Measurements from ENCODE around the gene PTPRD. TPM values are rescaled to one million over a fixed set of nuclear protein-coding genes. Genes with fewer than 3 reads are reported as not detected.

The PTPRD gene
- total RNA-seq, 4 donors from 2014 or later, result 0.78 to 11.7 (median 1.6) TPM

GRCh38 chr9:8574846-8575245, 2038.0 kb downstream of the PTPRD start:
- DNase-seq, result no peak
- no peaks in the 10 kb centered on the region for H3K4me1 ChIP-seq
- intact Hi-C loops (cut with DNase I; ENCODE audit: low total_unique reads), result no loop called here

DNA sequence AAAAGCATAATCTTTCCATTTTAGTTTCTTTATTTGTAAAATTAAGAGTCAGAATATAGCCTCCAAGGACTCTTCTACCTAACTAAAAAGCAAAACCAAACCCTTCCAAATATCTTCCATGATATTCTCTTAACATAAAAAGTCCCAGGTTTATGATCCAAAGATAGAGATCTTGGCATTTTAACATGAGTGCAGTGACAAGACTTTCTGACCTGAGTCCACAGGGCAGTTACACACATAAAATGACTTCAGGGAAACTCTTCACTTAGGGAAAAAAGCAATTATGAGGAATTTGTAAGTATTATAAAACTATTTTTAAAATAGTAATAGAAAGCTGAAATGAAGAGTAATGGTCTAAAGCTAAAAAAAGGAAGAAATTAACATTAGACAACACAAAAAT, 2040.6 kb downstream of the PTPRD start:
- in situ Hi-C loops (cut with MboI; ENCODE audit: low sequenced_read_pairs in 4 of 4) (no loop called here), intact Hi-C loops (cut with DNase I; ENCODE audit: low total_unique reads) (no loop called here)
- Histone ChIP-seq H3K4me1 (no peaks in the 10 kb centered on the region), H3K4me3 (no peak overlapping the region), H3K9me3 (no peaks in the 10 kb centered on the region), H3K36me3 (no peaks in the 10 kb centered on the region), H3K27ac (no peak overlapping the region), H3K27me3 (no peaks in the 10 kb centered on the region)
- TF ChIP-seq POLR2A (IDR thresholded peaks at IDR 0.05) (no peak), CTCF (IDR thresholded peaks at IDR 0.05 in 4 of 5, conservative IDR thresholded peaks at IDR 0.05 in 1 of 5) (no peak)
- DNase-seq (no peak), ATAC-seq (no peak)

More at GRCh38 chr9:8574846-8575245, 2038.0 kb downstream of the PTPRD start:
- no peak for TF ChIP-seq POLR2A (IDR thresholded peaks at IDR 0.05)
- TF ChIP-seq CTCF (IDR thresholded peaks at IDR 0.05 in 4 of 5, conservative IDR thresholded peaks at IDR 0.05 in 1 of 5), result no peak
- no peaks in the 10 kb centered on the region for H3K27me3 ChIP-seq
- no peak overlapping the region for H3K27ac ChIP-seq
- no peaks in the 10 kb centered on the region for H3K9me3 ChIP-seq
- in situ Hi-C loops (cut with MboI; ENCODE audit: low sequenced_read_pairs in 4 of 4), result no loop called here
- no peak overlapping the region for H3K4me3 ChIP-seq
- H3K36me3 ChIP-seq, result no peaks in the 10 kb centered on the region
- no peak for ATAC-seq

DNA sequence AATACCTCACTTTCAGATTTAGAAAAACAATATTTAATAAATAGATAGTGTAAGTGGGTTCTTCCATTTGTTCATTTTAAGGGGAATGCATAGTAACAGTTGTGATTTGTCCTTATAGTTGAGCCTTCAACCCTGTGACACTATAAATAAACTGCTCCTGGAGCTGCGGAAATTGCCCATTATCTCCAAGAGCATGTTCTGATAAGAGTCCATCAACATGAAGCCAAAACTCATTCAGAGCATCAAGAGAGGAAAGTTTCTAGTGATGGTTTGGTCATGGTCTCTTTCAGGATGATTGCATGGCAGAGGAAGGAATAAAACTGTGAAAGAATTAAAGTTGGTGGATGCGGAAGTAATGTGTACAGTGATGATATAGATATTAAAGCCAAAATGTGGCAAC, 2041.2 kb downstream of the PTPRD start:
- in situ Hi-C loops (cut with MboI; ENCODE audit: low sequenced_read_pairs in 4 of 4) (no loop called here), intact Hi-C loops (cut with DNase I; ENCODE audit: low total_unique reads) (no loop called here)
- DNase-seq (no peak), ATAC-seq (no peak)
- TF ChIP-seq CTCF (IDR thresholded peaks at IDR 0.05 in 4 of 5, conservative IDR thresholded peaks at IDR 0.05 in 1 of 5) (no peak), POLR2A (IDR thresholded peaks at IDR 0.05) (no peak)
- Histone ChIP-seq H3K4me3 (no peak overlapping the region), H3K36me3 (no peaks in the 10 kb centered on the region), H3K27ac (no peak overlapping the region), H3K27me3 (no peaks in the 10 kb centered on the region), H3K4me1 (no peaks in the 10 kb centered on the region), H3K9me3 (no peaks in the 10 kb centered on the region)

DNA sequence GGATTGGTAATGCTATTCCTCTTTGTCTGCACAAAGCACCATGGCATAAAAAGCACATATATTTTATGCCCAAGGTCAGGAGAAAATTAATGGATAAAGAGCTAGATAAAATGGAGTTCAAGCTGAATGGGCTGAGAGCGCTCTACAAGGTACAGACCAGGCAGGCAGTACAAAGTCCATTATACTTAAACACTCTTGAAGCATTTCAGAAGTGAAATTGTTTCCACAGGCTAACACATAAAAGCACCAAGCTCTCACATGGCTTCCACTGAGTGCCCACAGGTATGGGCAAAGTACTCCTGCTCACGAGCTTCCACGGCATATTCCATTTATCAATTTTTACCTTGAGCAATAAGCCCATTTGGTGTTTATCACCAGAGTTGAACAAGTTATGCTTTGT, 2042.0 kb downstream of the PTPRD start:
- intact Hi-C loops (cut with DNase I; ENCODE audit: low total_unique reads), result no loop called here

More for the DNA sequence above, 2042.0 kb downstream of the PTPRD start:
- in situ Hi-C loops (cut with MboI; ENCODE audit: low sequenced_read_pairs in 4 of 4), result no loop called here
- no peaks in the 10 kb centered on the region for H3K9me3 ChIP-seq
- no peak overlapping the region for H3K27ac ChIP-seq
- no peak for ATAC-seq
- no peaks in the 10 kb centered on the region for H3K36me3 ChIP-seq
- no peak for TF ChIP-seq POLR2A (IDR thresholded peaks at IDR 0.05)
- no peak for TF ChIP-seq CTCF (IDR thresholded peaks at IDR 0.05 in 4 of 5, conservative IDR thresholded peaks at IDR 0.05 in 1 of 5)
- H3K4me1 ChIP-seq, result no peaks in the 10 kb centered on the region
- no peaks in the 10 kb centered on the region for H3K27me3 ChIP-seq
- no peak overlapping the region for H3K4me3 ChIP-seq
- DNase-seq, result no peak
